ENCODE measurements around the gene CIBAR2. TPM values are rescaled to one million over a fixed set of nuclear protein-coding genes. Genes with fewer than 3 reads are reported as not detected.
A peak's percentile ranks its signal among the peaks of the same experiment; 100 is the strongest.

Gene CIBAR2
- total RNA-seq, 1 experiment from 2014 or later: not detected

DNA sequence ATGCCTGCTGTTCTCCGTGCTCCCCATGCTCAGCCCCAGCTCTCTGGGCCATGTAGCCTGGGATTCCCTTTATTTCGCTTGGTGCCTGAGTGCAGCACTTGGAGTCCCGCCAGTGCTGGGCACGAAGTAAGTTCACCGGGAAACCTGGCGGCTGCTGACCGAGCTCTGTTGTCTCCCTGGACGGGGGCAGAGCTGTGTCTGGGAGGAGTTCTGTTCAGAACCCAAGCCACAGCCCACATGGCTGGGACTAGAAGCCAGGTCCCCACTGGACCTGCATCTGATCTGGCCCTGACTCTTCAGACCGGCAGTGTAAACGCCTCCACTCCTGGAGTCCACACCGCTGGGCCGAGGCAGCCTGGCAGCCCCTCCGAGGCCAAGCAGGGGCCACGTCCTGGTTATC is 37.5 kb upstream of the CIBAR2 start:
- Histone ChIP-seq H3K4me3 (ENCODE audit: insufficient read depth, low read depth, low read length) (no peak overlapping the region), H3K36me3 (replicated peaks; ENCODE audit: control insufficient read depth, insufficient read depth, low read length) (no peaks in the 10 kb centered on the region), H3K27me3 (ENCODE audit: control insufficient read depth, insufficient read depth, low read length) (no peaks in the 10 kb centered on the region)
- no peak for DNase-seq

- DNase-seq: no peak
- H3K27me3 ChIP-seq (ENCODE audit: control insufficient read depth, insufficient read depth, low read length): no peaks in the 10 kb centered on the region
Measured at GRCh38 chr16:85148931-85149330, 36.7 kb upstream of the CIBAR2 start.

GRCh38 chr16:85146922-85147651 is 34.8 kb upstream of the CIBAR2 start:
- Histone ChIP-seq H3K4me3 (ENCODE audit: insufficient read depth, low read depth, low read length) (no peak overlapping the region), H3K27me3 (ENCODE audit: control insufficient read depth, insufficient read depth, low read length) (no peaks in the 10 kb centered on the region)
- peak; percentile 66 for DNase-seq

More at GRCh38 chr16:85148931-85149330, 36.7 kb upstream of the CIBAR2 start:
- Histone ChIP-seq H3K36me3 (replicated peaks; ENCODE audit: control insufficient read depth, insufficient read depth, low read length) (no peaks in the 10 kb centered on the region), H3K4me3 (ENCODE audit: insufficient read depth, low read depth, low read length) (no peak overlapping the region)

GRCh38 chr16:85146532-85146797 is 34.2 kb upstream of the CIBAR2 start:
- H3K27me3 ChIP-seq (ENCODE audit: control insufficient read depth, insufficient read depth, low read length): no peaks in the 10 kb centered on the region
- no peak overlapping the region for H3K4me3 ChIP-seq (ENCODE audit: insufficient read depth, low read depth, low read length)
- no peak for DNase-seq
- no peaks in the 10 kb centered on the region for H3K36me3 ChIP-seq (replicated peaks; ENCODE audit: control insufficient read depth, insufficient read depth, low read length)

More at GRCh38 chr16:85146922-85147651, 34.8 kb upstream of the CIBAR2 start:
- H3K36me3 ChIP-seq (replicated peaks; ENCODE audit: control insufficient read depth, insufficient read depth, low read length): no peaks in the 10 kb centered on the region

GRCh38 chr16:85145734-85146531 is 33.7 kb upstream of the CIBAR2 start:
- DNase-seq: no peak
- H3K27me3 ChIP-seq (ENCODE audit: control insufficient read depth, insufficient read depth, low read length): no peaks in the 10 kb centered on the region
- no peak overlapping the region for H3K4me3 ChIP-seq (ENCODE audit: insufficient read depth, low read depth, low read length)
- no peaks in the 10 kb centered on the region for H3K36me3 ChIP-seq (replicated peaks; ENCODE audit: control insufficient read depth, insufficient read depth, low read length)

DNA sequence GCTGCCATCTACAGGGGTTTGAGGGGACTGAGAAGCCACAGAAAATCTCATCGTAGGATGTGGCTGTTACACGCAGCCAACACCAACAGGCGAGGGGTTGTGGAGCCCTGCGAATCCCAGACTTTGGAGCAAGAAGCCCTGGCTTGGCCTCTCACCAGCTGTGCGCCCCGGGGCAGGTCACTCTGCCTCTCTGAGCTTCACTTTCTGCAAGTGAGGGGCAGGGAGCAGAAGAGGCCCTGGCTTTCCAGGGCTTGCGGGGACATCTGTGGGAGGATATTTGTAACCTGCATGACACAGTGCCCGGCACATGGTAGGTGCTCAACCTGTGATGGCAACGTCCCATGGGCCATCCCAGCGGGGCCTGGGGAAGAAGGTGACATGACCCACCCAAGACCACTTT is 32.9 kb upstream of the CIBAR2 start:
- H3K4me3 ChIP-seq (ENCODE audit: insufficient read depth, low read depth, low read length): no peak overlapping the region
- DNase-seq: no peak
- no peaks in the 10 kb centered on the region for H3K27me3 ChIP-seq (ENCODE audit: control insufficient read depth, insufficient read depth, low read length)
- H3K36me3 ChIP-seq (replicated peaks; ENCODE audit: control insufficient read depth, insufficient read depth, low read length): no peaks in the 10 kb centered on the region

GRCh38 chr16:85144026-85144915 is 32.0 kb upstream of the CIBAR2 start:
- no peaks in the 10 kb centered on the region for H3K36me3 ChIP-seq (replicated peaks; ENCODE audit: control insufficient read depth, insufficient read depth, low read length)
- no peak for DNase-seq

DNA sequence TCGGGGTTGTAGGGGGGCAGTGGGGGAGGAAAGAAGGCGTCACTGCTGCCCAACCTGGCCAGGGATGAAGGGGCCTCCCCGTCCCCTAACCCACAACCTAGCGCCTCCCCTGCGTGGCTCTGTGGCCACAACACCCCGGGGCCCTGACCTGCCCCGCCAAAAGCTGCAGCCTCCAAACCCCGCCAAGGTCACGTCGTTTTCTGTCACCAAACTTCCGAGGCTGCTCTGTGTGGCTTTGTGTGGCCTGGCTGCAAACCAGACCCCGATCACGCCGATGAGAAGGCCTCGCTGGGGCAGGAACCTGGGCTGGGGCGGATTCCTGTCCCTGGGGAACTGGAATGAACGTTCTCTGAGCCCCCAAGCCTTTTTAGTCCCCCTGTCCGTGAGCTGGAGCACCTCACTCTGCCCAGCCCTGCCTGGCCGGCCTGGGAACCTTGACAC is 30.5 kb upstream of the CIBAR2 start:
- H3K4me3 ChIP-seq (ENCODE audit: insufficient read depth, low read depth, low read length): no peak overlapping the region
- H3K27me3 ChIP-seq (ENCODE audit: control insufficient read depth, insufficient read depth, low read length): no peaks in the 10 kb centered on the region
- DNase-seq: no peak
- H3K36me3 ChIP-seq (replicated peaks; ENCODE audit: control insufficient read depth, insufficient read depth, low read length): no peaks in the 10 kb centered on the region

More at GRCh38 chr16:85144026-85144915, 32.0 kb upstream of the CIBAR2 start:
- Histone ChIP-seq H3K4me3 (ENCODE audit: insufficient read depth, low read depth, low read length) (no peak overlapping the region), H3K27me3 (ENCODE audit: control insufficient read depth, insufficient read depth, low read length) (no peaks in the 10 kb centered on the region)

DNA sequence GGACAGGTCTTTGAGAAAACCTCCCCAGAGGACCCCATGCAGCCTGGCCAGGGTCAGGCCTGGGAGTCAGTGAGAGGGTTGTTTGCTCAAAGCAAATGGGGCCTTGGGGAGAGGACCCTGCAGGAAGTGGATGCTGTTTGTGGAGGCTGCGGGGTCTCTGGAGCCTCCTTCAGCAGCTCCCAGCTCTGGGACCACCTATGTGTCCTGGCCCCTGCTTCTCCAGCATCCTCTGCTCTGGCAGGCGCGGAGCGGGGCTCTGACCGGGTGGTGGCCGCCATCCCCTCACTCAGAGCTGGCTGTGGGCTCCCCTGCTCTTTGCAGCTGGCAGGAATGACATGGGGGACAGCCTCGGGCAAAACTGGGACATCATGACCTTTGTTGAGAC is 29.8 kb upstream of the CIBAR2 start:
- H3K4me3 ChIP-seq (ENCODE audit: insufficient read depth, low read depth, low read length): no peak overlapping the region
- DNase-seq: no peak
- no peaks in the 10 kb centered on the region for H3K36me3 ChIP-seq (replicated peaks; ENCODE audit: control insufficient read depth, insufficient read depth, low read length)
- H3K27me3 ChIP-seq (ENCODE audit: control insufficient read depth, insufficient read depth, low read length): no peaks in the 10 kb centered on the region

DNA sequence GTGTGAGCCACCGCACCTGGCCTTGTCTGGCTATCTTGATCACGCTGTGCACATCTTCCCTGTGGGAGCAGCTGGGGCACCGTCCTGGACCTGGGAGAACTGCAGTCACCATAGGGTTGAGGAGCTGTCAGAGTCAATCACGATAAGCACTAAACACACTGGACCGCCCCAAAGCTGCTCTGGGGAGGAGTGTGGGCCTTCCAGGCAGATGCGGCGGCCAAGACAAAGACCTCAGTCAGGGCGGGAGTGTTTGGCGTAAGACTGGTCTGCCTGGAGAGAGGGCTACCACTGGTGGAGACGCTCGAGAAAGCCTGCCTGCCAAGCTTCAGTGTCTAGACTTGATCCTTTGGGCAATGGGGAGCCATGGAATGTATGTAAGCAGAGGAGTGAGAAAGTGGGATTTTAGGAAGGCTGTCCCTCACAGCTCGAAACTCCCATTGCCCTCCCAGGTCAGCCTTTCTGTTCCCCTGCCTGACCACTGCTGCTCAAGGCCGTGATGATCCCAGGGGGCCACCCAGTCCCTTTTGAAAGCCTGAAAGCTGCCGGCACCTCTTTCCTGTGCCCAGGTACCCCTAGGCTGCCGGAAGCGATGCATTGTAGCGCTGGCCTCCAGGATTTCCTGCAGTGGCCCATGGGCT is 29.3 kb upstream of the CIBAR2 start:
- Histone ChIP-seq H3K27me3 (ENCODE audit: control insufficient read depth, insufficient read depth, low read length) (no peaks in the 10 kb centered on the region), H3K4me3 (ENCODE audit: insufficient read depth, low read depth, low read length) (no peak overlapping the region), H3K36me3 (replicated peaks; ENCODE audit: control insufficient read depth, insufficient read depth, low read length) (no peaks in the 10 kb centered on the region)
- no peak for DNase-seq

DNA sequence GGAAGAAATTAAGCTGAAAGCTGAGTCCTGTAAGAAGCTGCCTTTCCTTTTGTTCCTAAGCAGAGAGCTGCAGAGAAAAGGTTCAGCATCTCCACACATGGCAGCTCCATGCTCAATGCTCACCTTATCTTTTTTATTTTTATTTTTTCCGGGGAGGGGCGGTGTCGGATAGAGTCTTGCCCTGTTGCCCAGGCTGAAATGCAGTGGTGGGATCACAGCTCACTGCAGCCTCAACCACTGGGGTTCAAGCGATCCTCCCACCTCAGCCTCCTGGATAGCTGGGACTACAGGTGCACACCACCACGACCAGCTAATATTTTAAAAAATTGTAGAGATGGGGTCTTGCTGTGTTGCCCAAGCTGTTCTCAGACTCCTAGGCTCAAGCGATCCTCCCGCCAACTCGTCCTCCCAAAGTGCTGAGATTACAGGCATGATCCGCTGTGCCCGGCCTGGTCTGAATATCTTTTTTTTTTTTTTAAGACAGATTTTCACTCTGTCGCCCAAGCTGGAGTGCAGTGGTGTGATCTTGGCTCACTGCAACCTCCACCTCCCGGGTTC is 28.3 kb upstream of the CIBAR2 start:
- no peaks in the 10 kb centered on the region for H3K27me3 ChIP-seq (ENCODE audit: control insufficient read depth, insufficient read depth, low read length)
- no peak for DNase-seq
- no peak overlapping the region for H3K4me3 ChIP-seq (ENCODE audit: insufficient read depth, low read depth, low read length)
- H3K36me3 ChIP-seq (replicated peaks; ENCODE audit: control insufficient read depth, insufficient read depth, low read length): no peaks in the 10 kb centered on the region

DNA sequence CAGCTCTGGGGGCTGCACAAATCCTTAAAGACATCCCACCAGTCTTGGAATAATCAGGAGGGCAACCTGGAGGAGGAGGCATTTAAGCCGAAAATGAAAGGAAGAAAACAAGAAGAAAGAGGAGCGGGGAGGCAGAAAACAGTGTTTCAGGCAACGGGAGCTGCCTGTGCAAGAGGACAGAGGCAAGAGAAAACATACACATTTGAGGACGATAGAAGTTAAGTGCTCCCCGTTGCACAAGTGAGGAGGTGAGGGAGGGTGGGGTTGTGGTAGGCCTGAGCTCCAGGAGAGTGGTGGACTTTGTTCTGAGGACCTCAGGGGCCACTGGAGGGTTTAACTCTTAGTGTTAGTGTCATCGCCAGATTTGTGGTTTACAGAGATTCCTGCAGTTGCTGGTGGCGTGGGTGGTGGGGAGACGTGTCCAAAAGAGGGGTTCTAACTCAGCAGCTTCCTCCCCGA is 27.6 kb upstream of the CIBAR2 start:
- Histone ChIP-seq H3K36me3 (replicated peaks; ENCODE audit: control insufficient read depth, insufficient read depth, low read length) (no peaks in the 10 kb centered on the region), H3K27me3 (ENCODE audit: control insufficient read depth, insufficient read depth, low read length) (no peaks in the 10 kb centered on the region), H3K4me3 (ENCODE audit: insufficient read depth, low read depth, low read length) (no peak overlapping the region)
- DNase-seq: no peak

DNA sequence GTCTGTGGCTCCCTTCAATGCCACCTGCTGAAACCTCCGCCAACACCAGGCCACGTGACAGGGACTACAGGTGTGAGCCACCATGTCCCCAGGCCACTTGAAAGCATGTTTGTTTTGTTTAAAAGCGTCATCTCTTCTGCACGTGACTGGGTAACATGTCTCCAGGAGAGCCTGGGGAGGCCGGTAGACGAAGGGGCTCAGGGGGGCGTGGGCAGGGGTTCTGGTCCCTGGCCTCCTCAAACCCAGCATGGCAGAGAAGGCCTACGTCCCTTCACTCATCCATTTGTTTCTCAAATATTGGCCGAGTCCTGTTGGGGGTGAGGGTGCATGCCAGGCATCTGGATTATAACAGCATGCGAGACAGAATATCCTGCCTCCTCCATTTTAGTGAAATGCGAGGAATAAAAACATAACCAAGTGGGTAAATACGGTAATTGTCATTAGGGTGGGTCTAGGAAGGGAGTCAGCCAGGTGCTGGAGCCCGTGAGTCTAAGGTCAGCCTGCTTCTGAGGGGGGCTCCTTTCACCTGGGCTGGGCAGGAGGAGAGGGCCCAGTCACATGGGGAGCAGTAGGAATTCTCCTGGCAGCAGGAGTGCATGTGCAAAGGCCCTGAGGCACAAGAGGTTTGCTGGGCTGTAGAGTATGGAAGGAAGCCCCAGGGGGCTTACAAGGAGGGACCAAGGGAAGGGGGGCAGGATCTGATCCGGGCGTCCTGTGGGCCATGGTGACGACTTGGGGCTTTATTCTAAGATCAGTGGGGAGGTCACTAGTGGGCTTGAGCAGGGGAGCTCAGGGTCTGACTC is 26.8 kb upstream of the CIBAR2 start:
- no peaks in the 10 kb centered on the region for H3K27me3 ChIP-seq (ENCODE audit: control insufficient read depth, insufficient read depth, low read length)
- no peak for DNase-seq

More for the DNA sequence above, 26.8 kb upstream of the CIBAR2 start:
- Histone ChIP-seq H3K4me3 (ENCODE audit: insufficient read depth, low read depth, low read length) (no peak overlapping the region), H3K36me3 (replicated peaks; ENCODE audit: control insufficient read depth, insufficient read depth, low read length) (no peaks in the 10 kb centered on the region)
